ENCODE results near the gene SERPINB2. TPM values are rescaled to one million over a fixed set of nuclear protein-coding genes. Genes with fewer than 3 reads are reported as not detected.

SERPINB2 gene
- total RNA-seq, 1 donor from 2014 or later, result not detected

- Mint-ChIP-seq H3K27ac (no peak overlapping the region), H3K4me1 (no peaks in the 10 kb centered on the region), H3K27me3 (ENCODE audit: insufficient read depth, low read depth) (no peaks in the 10 kb centered on the region), H3K9me3 (no peaks in the 10 kb centered on the region), H3K4me3 (no peak overlapping the region), H3K36me3 (no peaks in the 10 kb centered on the region)
- no peak overlapping the region for H3K4me3 ChIP-seq
- H3K4me2 ChIP-seq, result no peak overlapping the region
- H4K20me1 ChIP-seq (ENCODE audit: low read depth), result no peaks in the 10 kb centered on the region
- no peaks in the 10 kb centered on the region for H3F3A ChIP-seq (ENCODE audit: low read depth)
- DNase-seq (ENCODE audit: low spot score), result no peak
- H3K79me2 ChIP-seq (ENCODE audit: low read depth), result no peaks in the 10 kb centered on the region
- no peaks in the 10 kb centered on the region for H3K9me3 ChIP-seq (ENCODE audit: low read depth)
- H3K9ac ChIP-seq, result no peak overlapping the region
- TF ChIP-seq CTCF (IDR thresholded peaks at IDR 0.05) (no peak), EZH2phosphoT487 (IDR thresholded peaks at IDR 0.05) (no peak), EZH2 (IDR thresholded peaks at IDR 0.05) (no peak)
- no peaks in the 10 kb centered on the region for H3K4me1 ChIP-seq
- H3K36me3 ChIP-seq, result no peaks in the 10 kb centered on the region
- no peaks in the 10 kb centered on the region for H3K27me3 ChIP-seq
- no peak overlapping the region for H2AFZ ChIP-seq (replicated peaks)
- H3K27ac ChIP-seq, result no peak overlapping the region
These were observed 7.7 kb downstream of the SERPINB2 start for GRCh38 chr18:63895190-63895589.

GRCh38 chr18:63897072-63897471 lies 9.6 kb downstream of the SERPINB2 start:
- no peaks in the 10 kb centered on the region for H3K9me3 Mint-ChIP-seq

GRCh38 chr18:63899206-63899605 lies 11.7 kb downstream of the SERPINB2 start:
- H4K20me1 ChIP-seq (ENCODE audit: low read depth), result no peaks in the 10 kb centered on the region
- no peak overlapping the region for H3K27ac ChIP-seq
- no peak overlapping the region for H3K9ac ChIP-seq
- no peaks in the 10 kb centered on the region for H3K36me3 Mint-ChIP-seq
- H3K4me3 ChIP-seq, result no peak overlapping the region
- TF ChIP-seq CTCF (IDR thresholded peaks at IDR 0.05), result no peak
- no peak for TF ChIP-seq EZH2 (IDR thresholded peaks at IDR 0.05)
- TF ChIP-seq EZH2phosphoT487 (IDR thresholded peaks at IDR 0.05), result no peak
- no peaks in the 10 kb centered on the region for H3K79me2 ChIP-seq (ENCODE audit: low read depth)
- H3K4me1 Mint-ChIP-seq, result no peaks in the 10 kb centered on the region
- H3K27ac Mint-ChIP-seq, result no peak overlapping the region
- H3K4me2 ChIP-seq, result no peak overlapping the region
- H3K4me1 ChIP-seq, result no peaks in the 10 kb centered on the region
- no peaks in the 10 kb centered on the region for H3K9me3 Mint-ChIP-seq
- DNase-seq (ENCODE audit: low spot score), result no peak
- no peak overlapping the region for H3K4me3 Mint-ChIP-seq
- H3K27me3 ChIP-seq, result no peaks in the 10 kb centered on the region
- H3F3A ChIP-seq (ENCODE audit: low read depth), result no peaks in the 10 kb centered on the region
- H3K9me3 ChIP-seq (ENCODE audit: low read depth), result no peaks in the 10 kb centered on the region
- H3K36me3 ChIP-seq, result no peaks in the 10 kb centered on the region
- no peak overlapping the region for H2AFZ ChIP-seq (replicated peaks)
- no peaks in the 10 kb centered on the region for H3K27me3 Mint-ChIP-seq (ENCODE audit: insufficient read depth, low read depth)

More at GRCh38 chr18:63897072-63897471, 9.6 kb downstream of the SERPINB2 start:
- Histone ChIP-seq H3K9ac (no peak overlapping the region), H3K4me1 (no peaks in the 10 kb centered on the region), H3K9me3 (ENCODE audit: low read depth) (no peaks in the 10 kb centered on the region), H4K20me1 (ENCODE audit: low read depth) (no peaks in the 10 kb centered on the region), H3K27me3 (no peaks in the 10 kb centered on the region), H3K79me2 (ENCODE audit: low read depth) (no peaks in the 10 kb centered on the region), H3F3A (ENCODE audit: low read depth) (no peaks in the 10 kb centered on the region), H3K36me3 (no peaks in the 10 kb centered on the region), H2AFZ (replicated peaks) (no peak overlapping the region), H3K4me2 (no peak overlapping the region), H3K4me3 (no peak overlapping the region), H3K27ac (no peak overlapping the region)
- no peaks in the 10 kb centered on the region for H3K27me3 Mint-ChIP-seq (ENCODE audit: insufficient read depth, low read depth)
- no peak for TF ChIP-seq EZH2 (IDR thresholded peaks at IDR 0.05)
- TF ChIP-seq EZH2phosphoT487 (IDR thresholded peaks at IDR 0.05), result no peak
- no peak for TF ChIP-seq CTCF (IDR thresholded peaks at IDR 0.05)
- no peak overlapping the region for H3K4me3 Mint-ChIP-seq
- DNase-seq (ENCODE audit: low spot score), result no peak
- no peaks in the 10 kb centered on the region for H3K4me1 Mint-ChIP-seq
- no peaks in the 10 kb centered on the region for H3K36me3 Mint-ChIP-seq
- no peak overlapping the region for H3K27ac Mint-ChIP-seq
